ENCODE measurements around the gene ARL6IP6. TPM values are rescaled to one million over a fixed set of nuclear protein-coding genes. Genes with fewer than 3 reads are reported as not detected.

The ARL6IP6 gene
- total and polyA plus RNA-seq, 11 donors, result 3.8 to 9.6 (median 6.4) TPM

GRCh38 chr2:152763651-152764050, 45.2 kb downstream of the ARL6IP6 start:
- no peak for ATAC-seq
- no peak for TF ChIP-seq CTCF (IDR thresholded peaks at IDR 0.05)
- 75 to 93% (median 88%) methylated on average over 1 of the region's 1 CpG for WGBS, 4 donors

GRCh38 chr2:152766928-152767327, 48.5 kb downstream of the ARL6IP6 start:
- no peak overlapping the region for H3K4me3 ChIP-seq
- intact Hi-C loops (cut with DNase I), result no loop called here
- 68 to 93% (median 83%) methylated on average over 1 of the region's 1 CpG for WGBS, 4 donors

More at GRCh38 chr2:152763651-152764050, 45.2 kb downstream of the ARL6IP6 start:
- Histone ChIP-seq H3K4me1 (peaks cover 0 to 4% (median 0%) of the 10 kb centered on the region in 12 donors), H3K4me3 (no peak overlapping the region), H3K36me3 (peaks cover 0 to 28% (median 10%) of the 10 kb centered on the region in 9 donors), H3K9me3 (no peaks in the 10 kb centered on the region), H3K27me3 (no peaks in the 10 kb centered on the region), H3K27ac (no peak overlapping the region)
- no peak for DNase-seq
- intact Hi-C loops (cut with DNase I), result no loop called here

GRCh38 chr2:152781175-152781574, 62.8 kb downstream of the ARL6IP6 start:
- no peaks in the 10 kb centered on the region for H3K9me3 ChIP-seq
- no peaks in the 10 kb centered on the region for H3K4me1 ChIP-seq
- TF ChIP-seq CTCF (IDR thresholded peaks at IDR 0.05), result no peak
- no peak for TF ChIP-seq POLR2A (IDR thresholded peaks at IDR 0.05)
- ATAC-seq (no peak), DNase-seq (no peak)
- no peaks in the 10 kb centered on the region for H3K36me3 ChIP-seq
- no peak overlapping the region for H3K4me3 ChIP-seq
- WGBS, 4 donors, result 84 to 94% (median 86%) methylated on average over 3 of the region's 3 CpGs
- H3K27ac ChIP-seq, result no peak overlapping the region
- intact Hi-C loops (cut with DNase I), result no loop called here
- H3K27me3 ChIP-seq, result no peaks in the 10 kb centered on the region

More at GRCh38 chr2:152766928-152767327, 48.5 kb downstream of the ARL6IP6 start:
- Histone ChIP-seq H3K27me3 (no peaks in the 10 kb centered on the region), H3K36me3 (peaks cover 0 to 6% (median 0%) of the 10 kb centered on the region in 9 donors), H3K27ac (no peak overlapping the region), H3K4me1 (no peaks in the 10 kb centered on the region), H3K9me3 (no peaks in the 10 kb centered on the region)
- TF ChIP-seq POLR2A (IDR thresholded peaks at IDR 0.05), result no peak
- no peak for TF ChIP-seq CTCF (IDR thresholded peaks at IDR 0.05)
- no peak for DNase-seq
- ATAC-seq, result no peak

- Histone ChIP-seq H3K4me3 (no peak overlapping the region), H3K27me3 (no peaks in the 10 kb centered on the region), H3K4me1 (no peaks in the 10 kb centered on the region), H3K27ac (no peak overlapping the region), H3K36me3 (no peaks in the 10 kb centered on the region), H3K9me3 (no peaks in the 10 kb centered on the region)
- intact Hi-C loops (cut with DNase I), result no loop called here
- ATAC-seq (no peak), DNase-seq (no peak)
- WGBS, 4 donors, result 84 to 89% (median 85%) methylated on average over 2 of the region's 2 CpGs
- TF ChIP-seq CTCF (IDR thresholded peaks at IDR 0.05) (no peak), POLR2A (IDR thresholded peaks at IDR 0.05) (no peak)
Observed at GRCh38 chr2:152782171-152782570, 63.8 kb downstream of the ARL6IP6 start.

Measured in heart left ventricle (tissue), 16 donors.